AG04450 (cell line): ENCODE data around the gene COX11. TPM values are rescaled to one million over a fixed set of nuclear protein-coding genes. Genes with fewer than 3 reads are reported as not detected.

Experiments
- CTCF ChIA-PET: fragments of 300-600, 350-600 bp; formaldehyde crosslinking; extraction: SDS; loops from one replicate; lab custom pipeline; 2022; ENCODE audit warnings: antibody characterized with exemption, inconsistent platforms; lab: Charles Lee
- POLR2A ChIA-PET: fragments of 350-600 bp; formaldehyde crosslinking; extraction: SDS; loops from one replicate; lab custom pipeline; 2021; ENCODE audit warnings: antibody characterized with exemption, inconsistent platforms; lab: Yijun Ruan, JAX
- DNase-seq: peaks from one replicate; pipeline ENCODE4 v3.0.0-alpha.2; 2011; ENCODE audit warnings: low read depth, low spot score
- H3K27ac ChIP-seq: one replicate; pipeline ENCODE4 v1.5.1; 2012; ENCODE audit warnings: low read depth, low read length, control low read depth
- H3K27me3 ChIP-seq: one replicate; pipeline ENCODE4 v1.6.0; 2012; ENCODE audit warnings: low read length; ENCODE audit not compliant: control insufficient read depth, insufficient read depth
- H3K4me3 ChIP-seq: 2 replicates; pipeline ENCODE4 v1.5.1; 2011; ENCODE audit warnings: mild to moderate bottlenecking, low read depth, low read length, control low read depth
- H3K9me3 ChIP-seq: 2 replicates; pipeline ENCODE4 v1.5.1; 2012; ENCODE audit warnings: low read length; ENCODE audit not compliant: control insufficient read depth, insufficient read depth
- polyA plus RNA-seq: library from polyadenylated mRNA; depleted of rRNA; stranded (reverse); fragments of >200 nt; gene quantifications from 2 replicates; pipeline ENCODE4 v1.2.3, GENCODE V29; 2011
- TF ChIP-seq, protein P1 (sequence below): IDR thresholded peaks from 2 replicates; pipeline ENCODE4 v1.5.1; 2011; ENCODE audit warnings: low read depth, low read length, control low read depth, inconsistent platforms

Gene COX11
- polyA plus RNA-seq, 1 experiment, result 31.5 TPM

DNA sequence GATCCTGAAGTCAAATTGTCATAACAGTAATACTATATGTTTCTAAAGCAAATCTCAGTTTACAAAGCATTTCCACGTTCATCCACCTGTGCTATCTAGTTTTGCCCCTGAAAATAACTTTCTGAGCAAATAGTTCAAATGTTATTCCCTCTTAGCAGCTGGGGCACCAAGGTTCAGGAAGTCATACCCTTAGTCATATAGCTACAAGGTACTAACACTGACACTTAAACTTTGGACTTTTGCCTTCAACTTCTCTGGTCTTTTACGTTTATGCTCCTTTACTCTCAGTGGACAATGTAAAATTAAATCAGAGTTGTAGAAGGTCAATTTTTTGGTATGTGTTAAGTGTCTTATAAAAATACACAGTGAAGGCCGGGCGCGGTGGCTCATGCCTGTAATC lies 33.0 kb downstream of the COX11 start:
- Histone ChIP-seq H3K27ac (no peak overlapping the region), H3K4me3 (no peak overlapping the region), H3K27me3 (no peaks in the 10 kb centered on the region), H3K9me3 (no peaks in the 10 kb centered on the region)
- TF ChIP-seq, protein P1, sequence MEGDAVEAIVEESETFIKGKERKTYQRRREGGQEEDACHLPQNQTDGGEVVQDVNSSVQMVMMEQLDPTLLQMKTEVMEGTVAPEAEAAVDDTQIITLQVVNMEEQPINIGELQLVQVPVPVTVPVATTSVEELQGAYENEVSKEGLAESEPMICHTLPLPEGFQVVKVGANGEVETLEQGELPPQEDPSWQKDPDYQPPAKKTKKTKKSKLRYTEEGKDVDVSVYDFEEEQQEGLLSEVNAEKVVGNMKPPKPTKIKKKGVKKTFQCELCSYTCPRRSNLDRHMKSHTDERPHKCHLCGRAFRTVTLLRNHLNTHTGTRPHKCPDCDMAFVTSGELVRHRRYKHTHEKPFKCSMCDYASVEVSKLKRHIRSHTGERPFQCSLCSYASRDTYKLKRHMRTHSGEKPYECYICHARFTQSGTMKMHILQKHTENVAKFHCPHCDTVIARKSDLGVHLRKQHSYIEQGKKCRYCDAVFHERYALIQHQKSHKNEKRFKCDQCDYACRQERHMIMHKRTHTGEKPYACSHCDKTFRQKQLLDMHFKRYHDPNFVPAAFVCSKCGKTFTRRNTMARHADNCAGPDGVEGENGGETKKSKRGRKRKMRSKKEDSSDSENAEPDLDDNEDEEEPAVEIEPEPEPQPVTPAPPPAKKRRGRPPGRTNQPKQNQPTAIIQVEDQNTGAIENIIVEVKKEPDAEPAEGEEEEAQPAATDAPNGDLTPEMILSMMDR, result no peak
- ChIA-PET POLR2A (no interaction called here), CTCF (no interaction called here)
- no peak for DNase-seq

DNA sequence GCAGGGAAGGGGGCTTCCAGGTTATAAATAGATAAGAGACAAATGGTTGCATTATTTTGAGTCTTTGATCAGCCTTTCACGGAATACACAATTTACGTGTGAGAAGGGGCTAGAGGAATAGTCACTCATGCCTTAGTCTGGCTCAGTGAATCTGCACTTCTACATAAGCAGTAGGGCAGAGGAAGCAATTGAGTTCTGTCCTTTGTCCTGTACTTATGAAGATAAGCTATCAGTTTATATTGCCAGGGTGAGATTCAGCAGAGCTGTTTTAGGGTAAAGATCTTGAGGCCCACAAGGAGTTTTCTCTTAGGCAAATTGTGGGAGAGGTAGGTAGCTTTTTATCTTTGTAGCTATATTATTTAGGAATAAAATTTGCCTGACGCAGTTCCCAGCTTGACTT lies 34.5 kb downstream of the COX11 start:
- Histone ChIP-seq H3K4me3 (no peak overlapping the region), H3K27me3 (no peaks in the 10 kb centered on the region), H3K9me3 (no peaks in the 10 kb centered on the region), H3K27ac (no peak overlapping the region)
- ChIA-PET POLR2A (no interaction called here), CTCF (no interaction called here)
- TF ChIP-seq, protein P1, result no peak
- DNase-seq, result no peak

DNA sequence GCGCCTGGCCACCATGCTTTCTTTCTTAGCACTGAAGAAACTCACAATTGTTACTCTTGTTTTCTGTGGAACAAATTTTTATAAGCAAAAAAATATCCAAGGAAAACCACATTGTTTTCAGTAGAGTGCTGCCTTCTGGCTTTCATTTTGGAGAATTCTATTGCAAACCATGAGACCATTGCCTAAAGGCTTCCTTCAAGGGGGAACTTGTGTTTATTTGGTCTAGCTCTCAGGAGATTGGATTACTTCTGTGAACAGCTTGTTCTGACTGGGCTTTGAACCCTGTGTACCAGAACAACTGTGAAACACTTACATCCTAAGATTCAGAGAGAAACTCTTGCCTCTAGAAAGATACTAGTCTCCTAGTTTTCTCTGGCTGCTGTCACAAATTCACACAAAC lies 35.7 kb downstream of the COX11 start:
- H3K27ac ChIP-seq, result no peak overlapping the region

DNA sequence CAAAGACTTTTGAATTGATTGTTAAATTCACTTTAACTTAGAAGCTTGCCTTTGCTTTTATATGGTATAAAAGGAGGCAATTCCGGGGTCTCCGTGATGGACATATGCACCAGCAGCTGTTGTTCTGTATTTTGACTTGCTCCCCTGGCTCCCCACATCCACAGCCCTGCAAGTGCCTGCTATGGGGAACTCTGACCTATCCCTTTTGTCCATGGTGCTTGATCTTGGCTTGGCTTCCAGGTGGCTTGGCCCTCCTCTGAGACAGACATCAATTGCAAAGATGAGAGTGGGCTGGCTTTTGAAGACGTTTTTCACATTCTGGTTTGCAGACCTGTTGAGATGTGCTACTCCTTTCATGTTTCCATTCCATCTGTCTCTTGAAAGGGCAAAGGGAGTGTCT lies 40.9 kb downstream of the COX11 start:
- Histone ChIP-seq H3K4me3 (no peak overlapping the region), H3K9me3 (no peaks in the 10 kb centered on the region), H3K27ac (no peak overlapping the region), H3K27me3 (no peaks in the 10 kb centered on the region)
- CTCF ChIA-PET, result no interaction called here
- POLR2A ChIA-PET, result no interaction called here
- no peak for DNase-seq
- TF ChIP-seq, protein P1, result no peak

More for the DNA sequence above, 35.7 kb downstream of the COX11 start:
- DNase-seq, result no peak
- CTCF ChIA-PET, result no interaction called here
- H3K4me3 ChIP-seq, result no peak overlapping the region
- TF ChIP-seq, protein P1, result no peak
- H3K9me3 ChIP-seq, result no peaks in the 10 kb centered on the region
- no peaks in the 10 kb centered on the region for H3K27me3 ChIP-seq
- POLR2A ChIA-PET, result no interaction called here

DNA sequence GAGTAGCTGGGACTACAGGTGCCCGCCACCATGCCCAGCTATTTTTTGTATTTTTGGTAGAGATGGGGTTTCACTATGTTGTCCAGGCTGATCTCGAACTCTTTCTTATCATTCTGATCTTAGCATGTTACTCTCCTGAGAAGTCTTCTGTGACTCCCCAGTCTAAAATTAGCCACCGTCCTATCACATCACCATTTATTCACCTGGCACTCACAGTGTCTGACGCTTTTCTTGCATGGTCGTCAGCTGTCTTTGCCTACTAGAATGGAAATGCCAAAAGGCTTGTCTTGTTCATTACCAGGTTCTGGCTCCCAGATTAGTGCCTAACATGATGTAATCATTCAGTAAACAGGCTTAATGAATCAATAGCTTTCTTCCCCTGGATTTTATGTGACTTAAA lies 44.0 kb downstream of the COX11 start:
- ChIA-PET CTCF (no interaction called here), POLR2A (no interaction called here)
- TF ChIP-seq, protein P1, result no peak
- Histone ChIP-seq H3K27me3 (no peaks in the 10 kb centered on the region), H3K9me3 (no peaks in the 10 kb centered on the region), H3K27ac (no peak overlapping the region), H3K4me3 (no peak overlapping the region)
- no peak for DNase-seq
